Measurements from ENCODE around the gene FBXO42.

- TF ChIP-seq TAF1 (IDR thresholded peaks at IDR 0.05; ENCODE audit: borderline replicate concordance, low read depth, low read length) (no peak), POLR2AphosphoS5 (IDR thresholded peaks at IDR 0.05; ENCODE audit: low read depth, low read length) (no peak), POLR2A (IDR thresholded peaks at IDR 0.05; ENCODE audit: low read depth, low read length) (no peak)
Observed at GRCh38 chr1:16209132-16209846, 143.0 kb downstream of the FBXO42 start.

All from GM12892 (cell line).